AG08396 (cell line): ENCODE results near the gene CPPED1.
"Not testable (repeated sequence)": the region's sequence is repeated elsewhere in the genome, so short reads cannot be mapped to it uniquely, and the experiment has no call there.

Source experiments
- DNase-seq: peaks from one replicate; pipeline ENCODE4 v3.0.0; 2012; ENCODE audit warnings: low spot score, mixed read lengths

The CPPED1 gene

DNA sequence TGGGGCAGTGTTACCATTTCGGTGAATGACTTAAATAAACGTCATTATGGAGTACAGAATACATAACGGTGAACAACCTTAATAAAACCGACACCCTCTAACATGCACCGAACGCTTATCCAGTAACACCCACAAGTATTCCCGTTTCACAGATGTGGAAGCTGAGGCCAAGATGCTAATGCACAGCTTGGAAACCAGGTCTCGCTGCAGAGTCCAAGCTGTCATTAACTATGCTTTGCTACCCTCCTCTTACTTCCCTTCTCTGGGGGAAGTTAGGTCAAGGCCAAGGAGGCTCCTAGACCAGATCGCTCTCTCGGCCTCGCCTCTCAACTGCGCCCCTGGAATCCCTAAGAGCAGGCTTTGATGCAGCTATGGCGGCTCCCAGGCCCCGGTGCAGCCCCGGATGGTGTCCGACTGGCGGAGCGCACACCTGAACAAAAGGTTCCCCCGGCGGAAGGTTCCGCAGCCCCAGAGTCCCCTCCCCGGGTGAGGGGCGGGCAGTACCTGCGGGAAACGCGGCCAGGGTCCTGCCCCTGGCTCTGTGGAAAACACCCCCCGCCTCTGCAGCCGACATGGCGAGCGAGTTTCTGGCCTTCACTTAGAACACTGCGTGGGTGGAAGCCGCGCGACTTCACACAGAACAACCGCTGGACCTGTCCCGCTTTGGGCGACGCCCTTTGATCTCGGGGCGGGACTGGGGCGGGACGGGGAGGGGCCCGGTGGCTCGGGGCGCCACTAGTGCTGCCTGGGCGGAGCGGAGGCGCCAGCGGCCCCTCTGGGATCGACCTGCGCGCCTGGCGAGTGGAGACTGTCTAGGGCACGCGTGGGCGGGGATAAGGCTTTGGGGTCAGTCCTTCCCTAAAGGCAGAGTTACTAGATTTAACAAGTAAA, at the start of gene CPPED1:
Gene CPPED1, minus strand, starts transcription at position 685 of the 891 bp plus-strand sequence. Its CDS starts 111 bp downstream, at position 574.
- DNase-seq, result peak; percentile 95

- no peak for DNase-seq
Observed at GRCh38 chr16:12850186-12850585, 46.5 kb upstream of the CPPED1 start.

GRCh38 chr16:12846592-12846991, 42.9 kb upstream of the CPPED1 start:
- DNase-seq, result no peak

- DNase-seq, result no peak
Observed at GRCh38 chr16:12845282-12845681, 41.6 kb upstream of the CPPED1 start.

- no peak for DNase-seq
Observed at GRCh38 chr16:12837756-12838155, 34.1 kb upstream of the CPPED1 start.

DNA sequence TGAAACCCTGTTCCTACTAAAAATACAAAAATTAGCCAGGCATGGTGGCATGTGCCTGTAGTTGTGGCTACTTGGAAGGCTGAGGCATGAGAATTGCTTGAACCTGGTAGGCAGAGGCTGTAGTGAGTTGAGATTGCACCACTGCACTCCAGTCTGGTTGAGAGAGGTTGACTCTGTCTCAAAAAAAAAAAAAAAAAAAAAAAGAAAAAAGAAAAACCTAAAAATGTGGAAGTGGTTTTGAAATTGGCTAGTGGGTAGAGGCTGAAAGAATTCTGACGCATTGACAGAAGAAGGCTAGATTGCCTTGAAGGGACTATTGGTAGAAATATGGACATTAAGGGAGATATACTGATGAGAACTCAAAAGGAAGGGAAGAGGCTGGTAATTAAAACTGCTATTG, 33.6 kb upstream of the CPPED1 start:
- no peak for DNase-seq

GRCh38 chr16:12833926-12834325, 30.2 kb upstream of the CPPED1 start:
- DNase-seq, result no peak

GRCh38 chr16:12829096-12829888, 25.6 kb upstream of the CPPED1 start:
- no peak for DNase-seq

DNA sequence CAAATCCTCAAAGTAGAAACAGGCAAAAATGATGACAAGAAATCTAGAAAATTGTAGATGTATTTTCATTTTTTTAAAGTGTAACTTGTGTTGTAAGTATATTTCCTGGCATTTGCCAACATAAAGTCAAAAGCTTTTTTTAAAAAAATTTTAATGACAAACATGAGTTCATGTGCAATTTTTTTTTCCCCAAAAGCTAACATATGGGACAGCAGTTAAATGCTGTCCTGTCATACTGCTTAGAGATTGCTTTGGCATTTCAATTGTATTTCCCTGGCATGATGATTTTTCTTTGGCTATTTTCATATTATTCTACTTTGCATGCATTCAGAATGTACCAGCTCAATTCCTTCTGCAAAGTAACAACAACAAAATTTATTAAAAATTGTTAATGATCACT, 24.5 kb upstream of the CPPED1 start:
- DNase-seq, result no peak

DNA sequence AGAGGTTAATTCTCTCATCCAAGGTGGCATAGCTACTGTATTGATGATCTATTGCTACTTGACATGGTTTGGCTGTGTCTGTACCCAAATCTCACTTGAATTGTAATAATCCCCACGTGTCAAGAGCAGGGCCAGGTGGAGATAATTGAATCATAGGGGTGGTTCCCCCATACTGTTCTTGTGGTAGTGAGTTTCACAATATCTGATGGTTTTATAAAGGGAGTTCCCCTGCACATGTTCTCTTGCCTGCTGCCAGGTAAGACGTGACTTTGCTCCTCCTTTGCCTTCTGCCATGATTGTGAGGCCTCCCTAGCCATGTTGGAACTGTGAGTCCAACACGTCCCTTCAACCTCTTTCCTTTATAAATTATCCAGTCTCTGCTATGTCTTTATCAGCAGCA, 22.9 kb upstream of the CPPED1 start:
- DNase-seq, result no peak

- DNase-seq, result peak; percentile 73
Observed at GRCh38 chr16:12819126-12820117, 15.7 kb upstream of the CPPED1 start.

DNA sequence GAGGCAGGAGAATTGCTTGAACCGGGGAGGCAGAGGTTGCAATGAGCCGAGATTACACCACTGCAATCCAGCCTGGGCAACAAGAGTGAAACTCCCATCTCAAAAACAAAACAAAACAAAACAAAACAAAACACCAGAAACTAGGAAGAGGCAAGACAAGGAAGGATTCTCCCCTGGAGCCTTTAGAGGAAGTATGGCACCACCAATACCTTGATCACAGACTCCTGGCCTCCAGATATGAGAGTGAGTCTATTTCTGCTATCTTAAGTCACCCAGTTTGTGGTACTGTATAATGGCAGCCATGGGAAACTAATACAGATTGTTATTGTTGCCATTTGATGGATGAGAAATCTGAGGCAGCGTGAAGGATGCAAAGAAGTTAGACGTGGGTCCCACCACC, 14.6 kb upstream of the CPPED1 start:
- DNase-seq, result no peak

DNA sequence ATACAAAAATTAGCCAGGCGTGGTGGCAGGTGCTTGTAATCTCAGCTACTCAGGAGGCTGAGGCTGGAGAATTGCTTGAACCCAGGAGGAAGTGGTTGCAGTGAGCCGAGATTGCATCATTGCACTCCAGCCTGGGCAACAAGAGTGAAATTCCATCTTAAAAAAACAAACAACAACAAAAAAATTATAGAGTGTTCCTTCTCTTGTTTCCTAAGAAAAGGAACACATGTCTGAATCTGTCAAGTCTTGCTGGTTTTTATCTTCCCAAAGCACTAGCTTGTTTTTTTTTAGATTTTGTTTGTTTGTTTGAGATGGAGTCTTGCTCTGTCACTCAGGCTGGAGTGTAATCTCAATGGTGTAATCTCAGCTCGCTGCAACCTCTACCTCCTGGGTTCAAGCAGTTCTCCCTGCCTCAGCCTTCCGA, 13.1 kb upstream of the CPPED1 start:
- not testable (repeated sequence) for DNase-seq

GRCh38 chr16:12815361-12815760, 11.7 kb upstream of the CPPED1 start:
- no peak for DNase-seq

- DNase-seq, result not testable (repeated sequence)
Observed at GRCh38 chr16:12813734-12814133, 10.0 kb upstream of the CPPED1 start.

DNA sequence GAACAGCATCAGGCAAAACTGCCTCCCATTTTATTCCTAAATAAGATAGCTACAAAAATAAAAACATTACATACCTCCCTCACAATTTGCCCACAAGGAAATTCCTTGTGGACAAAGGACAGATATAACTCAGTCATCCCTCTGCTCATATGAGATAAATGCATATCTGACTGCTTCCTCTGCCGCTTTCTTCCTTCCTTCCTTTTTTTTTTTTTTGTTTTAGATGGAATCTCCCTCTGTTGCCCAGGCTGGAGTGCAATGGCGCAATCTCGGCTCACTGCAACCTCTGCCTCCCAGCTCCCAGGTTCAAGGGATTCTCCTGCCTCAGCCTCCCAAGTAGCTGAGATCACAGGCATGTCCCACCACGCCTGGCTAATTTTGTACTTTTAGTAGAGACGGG, 9.6 kb upstream of the CPPED1 start:
- not testable (repeated sequence) for DNase-seq

DNA sequence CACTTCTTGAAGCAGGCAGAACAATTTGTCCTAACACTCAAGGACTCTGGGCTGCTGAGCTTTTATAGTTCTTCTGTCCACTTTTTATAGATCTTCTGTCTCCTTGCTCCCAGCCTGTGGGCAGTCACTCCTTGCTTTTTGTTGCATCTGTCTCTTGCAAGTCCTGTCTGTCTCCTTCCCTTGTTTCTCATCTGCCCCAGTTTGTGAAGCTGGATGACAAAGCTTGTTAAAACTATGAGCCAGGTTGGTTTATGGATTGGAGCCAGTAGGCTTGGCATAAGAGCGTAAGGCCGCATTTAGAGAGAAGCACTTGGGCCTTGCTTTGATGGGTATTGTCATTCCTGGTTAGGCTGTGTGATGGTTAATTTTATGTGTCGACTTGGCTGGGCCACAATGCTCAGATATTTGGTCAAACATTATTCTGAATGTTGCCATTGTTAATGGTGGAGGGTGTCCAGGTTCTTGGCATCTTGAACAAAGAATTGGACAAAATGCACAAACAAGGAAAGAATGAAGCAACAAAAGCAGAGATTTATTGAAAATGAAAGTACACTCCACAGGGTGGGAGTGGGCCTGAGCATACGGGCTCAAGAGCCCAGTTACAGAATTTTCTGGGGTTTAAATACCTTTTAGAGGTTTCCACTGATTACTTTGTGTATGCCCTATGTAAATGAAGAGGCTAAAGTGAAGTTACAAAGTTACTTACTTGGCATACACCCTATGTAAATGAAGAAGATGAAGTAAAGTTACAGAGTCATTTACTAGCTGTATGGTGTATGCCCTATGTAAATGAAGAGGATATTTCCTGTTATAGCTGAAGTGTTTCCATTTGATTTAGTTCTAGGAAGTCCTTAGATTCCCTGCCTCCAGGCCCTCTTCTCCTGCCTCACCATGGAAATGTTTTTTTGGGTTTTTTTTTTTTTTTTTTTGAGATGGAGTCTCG, 8.0 kb upstream of the CPPED1 start:
- DNase-seq, result no peak

DNA sequence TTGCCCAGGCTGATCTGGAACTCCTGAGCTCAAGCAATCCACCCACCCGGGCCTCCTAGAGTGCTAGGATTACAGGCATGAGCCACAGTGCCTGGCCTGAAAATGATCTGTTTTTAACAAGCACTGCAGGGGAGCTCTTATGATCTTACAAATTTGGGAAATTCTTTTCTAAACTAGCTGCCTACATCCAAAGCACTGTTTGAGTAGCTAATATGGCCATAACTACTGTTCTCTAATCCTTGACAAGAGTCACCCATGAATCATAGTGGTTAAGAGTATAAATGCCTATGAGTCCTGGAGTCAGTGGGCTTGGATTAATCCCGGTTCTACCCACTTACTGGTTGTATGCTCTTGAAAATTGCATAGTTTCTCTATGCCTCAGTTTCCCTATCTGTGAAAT, 1.4 kb upstream of the CPPED1 start:
- no peak for DNase-seq

DNA sequence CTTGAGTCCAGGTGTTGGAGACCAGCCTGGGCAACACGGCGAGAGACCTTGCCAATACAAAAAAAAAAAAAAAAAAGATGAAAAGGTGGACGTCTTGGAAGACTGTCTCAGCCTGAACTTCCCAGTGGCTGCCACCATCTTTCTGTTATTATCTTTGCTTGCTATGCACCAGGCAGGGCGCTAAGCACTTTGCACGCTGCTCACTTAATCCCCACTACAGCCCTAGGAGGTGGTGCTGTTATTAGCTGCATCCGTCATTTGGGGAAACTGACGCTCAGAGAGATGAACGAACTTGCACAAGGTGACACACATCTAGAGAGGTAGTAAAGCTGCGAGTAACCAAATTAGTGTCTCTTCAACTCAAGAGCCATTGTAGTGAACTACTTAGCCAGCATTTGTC, 708 bp upstream of the CPPED1 start:
- no peak for DNase-seq

- no peak for DNase-seq
Observed at GRCh38 chr16:12802661-12803060, 1.0 kb downstream of the CPPED1 start.

DNA sequence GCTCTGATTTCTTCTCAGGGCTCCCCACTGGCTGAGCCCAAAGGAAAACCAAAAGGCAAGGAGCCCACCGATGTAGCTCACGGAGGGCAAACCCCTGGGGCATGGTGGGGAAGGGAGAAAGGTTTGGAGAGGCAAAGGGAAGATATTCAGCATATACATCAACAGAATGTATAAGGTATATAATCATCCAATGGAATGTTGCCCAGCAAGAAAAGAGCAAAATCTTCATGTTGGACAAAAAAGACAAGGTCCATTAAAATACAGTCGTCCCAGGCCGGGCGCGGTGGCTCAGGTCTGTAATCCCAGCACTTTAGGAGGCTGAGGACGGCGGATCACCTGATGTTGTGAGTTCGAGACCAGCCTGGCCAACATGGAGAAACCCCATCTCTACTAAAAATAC, 1.6 kb downstream of the CPPED1 start:
- DNase-seq, result no peak
